Neural cell (in vitro differentiated cells): ENCODE results near the gene KCTD14. TPM values are rescaled to one million over a fixed set of nuclear protein-coding genes. Genes with fewer than 3 reads are reported as not detected.
"Not testable (repeated sequence)": the region's sequence is repeated elsewhere in the genome, so short reads cannot be mapped to it uniquely, and the experiment has no call there.

ENCODE experiments used
- H2AFZ ChIP-seq: fragments of 200-600, 300-800 bp; sonication (generic), shearing (Covaris generic); 2 replicates; pipeline ENCODE4 v1.6.0; 2014; ENCODE audit warnings: low read depth, mild to moderate bottlenecking, antibody characterized with exemption, low read length, moderate library complexity
- H3F3A ChIP-seq: fragments of 200-600 bp; shearing (Covaris generic); 2 replicates; pipeline ENCODE4 v1.6.1; 2016; ENCODE audit warnings: mild to moderate bottlenecking, moderate library complexity, mixed read lengths, antibody characterized with exemption, low read length; ENCODE audit not compliant: insufficient read depth, poor library complexity, severe bottlenecking
- H3K27ac ChIP-seq: fragments of 200-600, 300-800 bp; sonication (generic), shearing (Covaris generic); 2 replicates; pipeline ENCODE4 v1.5.1; 2014; ENCODE audit warnings: mild to moderate bottlenecking, low read length, moderate library complexity
- H3K27me3 ChIP-seq: fragments of 300-800, 200-600 bp; sonication (generic), shearing (Covaris generic); 2 replicates; pipeline ENCODE4 v1.6.0; 2014; ENCODE audit warnings: mild to moderate bottlenecking, low read depth, low read length, moderate library complexity; ENCODE audit not compliant: insufficient read depth
- H3K36me3 ChIP-seq: fragments of 300-800, 200-600 bp; sonication (generic), shearing (Covaris generic); 2 replicates; pipeline ENCODE4 v1.5.1; 2014; ENCODE audit warnings: mild to moderate bottlenecking, antibody characterized with exemption, low read length, moderate library complexity; ENCODE audit not compliant: insufficient read depth
- H3K4me2 ChIP-seq: fragments of 300-800, 200-600 bp; sonication (generic), shearing (Covaris generic); 2 replicates; pipeline ENCODE4 v1.6.0; 2014; ENCODE audit warnings: mild to moderate bottlenecking, low read length
- H3K4me3 ChIP-seq: fragments of 300-800, 200-600 bp; sonication (generic), shearing (Covaris generic); 2 replicates; pipeline ENCODE4 v1.5.1; 2014; ENCODE audit warnings: mild to moderate bottlenecking, low read length, moderate library complexity
- H3K79me2 ChIP-seq: fragments of 200-600 bp; shearing (Covaris generic); replicated peaks from 2 replicates; pipeline ENCODE4 v1.6.0; 2014; ENCODE audit warnings: mild to moderate bottlenecking, low read length, moderate library complexity; ENCODE audit not compliant: insufficient read depth
- H3K9ac ChIP-seq: fragments of 300-800, 200-600 bp; sonication (generic), shearing (Covaris generic); 2 replicates; pipeline ENCODE4 v1.6.1; 2016; ENCODE audit warnings: mild to moderate bottlenecking, low read length, mixed read lengths
- H3K9me2 ChIP-seq: fragments of 200-600 bp; shearing (Covaris generic); 2 replicates; pipeline ENCODE4 v1.6.1; 2016; ENCODE audit warnings: mild to moderate bottlenecking, low read length, mixed read lengths; ENCODE audit not compliant: insufficient read depth
- H3K9me3 ChIP-seq: fragments of 200-600, 300-800 bp; sonication (generic), shearing (Covaris generic); 2 replicates; pipeline ENCODE4 v1.6.1; 2016; ENCODE audit warnings: mild to moderate bottlenecking, mixed run types, low read length, moderate library complexity, mixed read lengths
- H4K20me1 ChIP-seq: fragments of 200-600 bp; shearing (Covaris generic); 2 replicates; pipeline ENCODE4 v1.6.1; 2016; ENCODE audit warnings: mild to moderate bottlenecking, mixed run types; ENCODE audit not compliant: insufficient read depth
- CTCF ChIP-seq: fragments of 450-650 bp; IDR thresholded peaks from 2 replicates; pipeline ENCODE4 v1.5.1; 2014; ENCODE audit warnings: antibody characterized with exemption, mild to moderate bottlenecking, moderate library complexity; ENCODE audit not compliant: poor library complexity, severe bottlenecking
- EP300 ChIP-seq: fragments of 450-650 bp; conservative IDR thresholded peaks from 2 replicates; pipeline ENCODE4 v1.6.1; 2014; ENCODE audit warnings: antibody characterized with exemption, mild to moderate bottlenecking, moderate library complexity; ENCODE audit not compliant: poor library complexity, severe bottlenecking
- EZH2 ChIP-seq: fragments of 200-600, 300-800 bp; shearing (Covaris generic), sonication (generic); IDR thresholded peaks from 2 replicates; pipeline ENCODE4 v1.6.1; 2014; ENCODE audit warnings: antibody characterized with exemption, low read length, borderline replicate concordance, mild to moderate bottlenecking; ENCODE audit not compliant: insufficient read depth, poor library complexity, severe bottlenecking
- MXI1 ChIP-seq: fragments of 450-650 bp; conservative IDR thresholded peaks from 2 replicates; pipeline ENCODE4 v1.6.1; 2014; ENCODE audit warnings: antibody characterized with exemption, mild to moderate bottlenecking; ENCODE audit not compliant: poor library complexity, severe bottlenecking
- POLR2AphosphoS5 ChIP-seq: IDR thresholded peaks from 2 replicates; pipeline ENCODE4 v1.6.1; 2012
- RAD21 ChIP-seq: fragments of 450-650 bp; conservative IDR thresholded peaks from 2 replicates; pipeline ENCODE4 v1.6.1; 2014; ENCODE audit warnings: antibody characterized with exemption, mild to moderate bottlenecking, moderate library complexity
- REST ChIP-seq: IDR thresholded peaks from 2 replicates; pipeline ENCODE4 v1.6.1; 2012; ENCODE audit warnings: borderline replicate concordance
- SMC3 ChIP-seq: fragments of 450-650 bp; conservative IDR thresholded peaks from 2 replicates; pipeline ENCODE4 v1.6.1; 2014; ENCODE audit warnings: antibody characterized with exemption, mild to moderate bottlenecking, moderate library complexity; ENCODE audit not compliant: poor library complexity
- TAF1 ChIP-seq: IDR thresholded peaks from 2 replicates; pipeline ENCODE4 v1.6.1; 2012; ENCODE audit warnings: low read depth
- polyA plus RNA-seq: library from polyadenylated mRNA; depleted of rRNA; stranded (reverse); fragments of >200 nt; gene quantifications from 2 replicates; pipeline ENCODE4 v1.2.3, GENCODE V29; 2014

KCTD14 gene
- polyA plus RNA-seq, 1 donor from 2014 or later: 0.32 TPM

DNA sequence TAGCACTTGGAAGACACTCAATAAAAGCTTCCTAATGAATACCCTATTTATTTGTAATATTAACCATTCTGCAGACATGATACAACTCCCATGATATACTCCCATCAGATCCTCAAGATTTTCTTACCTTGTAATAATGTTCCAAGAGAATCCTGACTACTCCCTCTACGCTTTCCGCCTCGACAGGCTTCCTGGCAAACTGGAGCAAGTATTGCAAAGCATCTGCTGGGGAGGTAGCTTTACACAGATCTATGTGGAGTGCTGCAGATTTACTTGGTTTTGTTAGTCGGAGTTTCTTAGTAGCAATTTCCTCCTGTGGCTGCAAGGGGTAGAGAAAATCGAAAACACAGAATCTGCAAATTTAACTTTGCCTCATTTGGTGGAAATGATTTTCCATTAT lies 32.1 kb downstream of the KCTD14 start:
- Histone ChIP-seq H3K27ac (no peak overlapping the region), H3K9me2 (no peaks in the 10 kb centered on the region), H3K4me2 (no peak overlapping the region), H3K27me3 (no peaks in the 10 kb centered on the region), H3K79me2 (peaks cover 16% of the 10 kb centered on the region), H2AFZ (no peak overlapping the region), H3K9ac (no peak overlapping the region), H3K4me3 (no peak overlapping the region), H4K20me1 (no peaks in the 10 kb centered on the region), H3F3A (no peaks in the 10 kb centered on the region), H3K9me3 (no peaks in the 10 kb centered on the region), H3K36me3 (no peaks in the 10 kb centered on the region)
- no peak for TF ChIP-seq MXI1

DNA sequence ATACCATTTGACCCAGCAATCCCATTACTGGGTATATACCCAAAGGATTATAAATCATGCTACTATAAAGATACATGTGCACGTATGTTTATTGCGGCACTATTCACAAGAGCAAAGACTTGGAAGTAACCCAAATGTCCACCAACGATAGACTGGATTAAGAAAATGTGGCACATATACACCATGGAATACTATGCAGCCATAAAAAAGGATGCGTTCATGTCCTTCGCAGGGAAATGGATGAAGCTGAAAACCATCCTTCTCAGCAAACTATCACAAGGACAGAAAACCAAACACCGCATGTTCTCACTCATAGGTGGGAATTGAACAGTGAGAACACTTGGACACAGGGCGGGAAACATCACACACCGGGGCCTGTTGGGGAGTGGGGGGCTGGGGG lies 36.6 kb downstream of the KCTD14 start:
- not testable (repeated sequence) for H2AFZ ChIP-seq, H3K9me3 ChIP-seq, H3K79me2 ChIP-seq, H3K27me3 ChIP-seq, H3F3A ChIP-seq, H3K27ac ChIP-seq, H3K4me3 ChIP-seq, H3K4me2 ChIP-seq, H3K9me2 ChIP-seq, H3K9ac ChIP-seq, H4K20me1 ChIP-seq, H3K36me3 ChIP-seq

DNA sequence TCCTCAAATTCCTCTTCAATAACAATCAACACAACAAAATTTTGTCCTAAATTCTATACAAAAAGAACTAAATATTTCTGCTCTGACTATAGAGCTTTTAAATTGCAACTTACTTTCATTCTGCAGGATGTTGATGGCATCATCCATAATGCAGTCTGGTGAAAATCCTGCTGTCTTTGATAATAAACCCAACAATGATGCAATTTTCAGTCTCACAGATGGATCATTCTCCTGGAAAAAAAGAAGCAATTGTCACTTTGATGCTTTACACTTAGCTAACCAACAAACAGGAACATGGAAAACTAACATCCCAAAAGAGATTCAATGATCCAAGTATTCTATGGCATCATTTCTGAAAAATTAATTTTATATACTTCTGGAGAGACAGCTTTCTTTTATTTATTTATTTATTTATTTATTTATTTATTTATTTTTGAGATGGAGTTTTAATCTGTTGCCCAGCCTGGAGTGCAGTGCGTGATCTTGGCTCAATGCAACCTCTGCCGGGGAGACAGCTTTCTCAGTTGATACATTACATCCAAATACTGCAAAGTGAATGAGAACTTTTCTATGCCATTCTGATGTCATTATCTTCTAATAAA lies 41.6 kb downstream of the KCTD14 start:
- Histone ChIP-seq H3K9ac (no peak overlapping the region), H3K27ac (no peak overlapping the region), H3K4me2 (no peak overlapping the region), H2AFZ (no peak overlapping the region), H3K79me2 (no peaks in the 10 kb centered on the region), H4K20me1 (no peaks in the 10 kb centered on the region), H3K4me3 (no peak overlapping the region), H3K36me3 (peaks cover 7% of the 10 kb centered on the region), H3F3A (no peaks in the 10 kb centered on the region), H3K9me2 (no peaks in the 10 kb centered on the region), H3K27me3 (no peaks in the 10 kb centered on the region), H3K9me3 (no peaks in the 10 kb centered on the region)
- TF ChIP-seq TAF1 (no peak), MXI1 (no peak), REST (no peak), EZH2 (no peak), CTCF (no peak), RAD21 (no peak), EP300 (no peak), SMC3 (no peak), POLR2AphosphoS5 (no peak)
